Measurements from ENCODE around the gene CBX5. TPM values are rescaled to one million over a fixed set of nuclear protein-coding genes. Genes with fewer than 3 reads are reported as not detected.

The CBX5 gene
- total RNA-seq, 1 experiment from 2014 or later: 130 TPM

- H3K4me1 ChIP-seq (ENCODE audit: control insufficient read depth, insufficient read depth, low read length): no peaks in the 10 kb centered on the region; the same call in 1 of the 2 replicates
- no peak overlapping the region for H3K4me3 ChIP-seq (ENCODE audit: low read depth in 2 of 2, low read length in 2 of 2)
- DNase-seq (ENCODE audit: low read depth, low spot score) (no peak), ATAC-seq (no peak)
- intact Hi-C loops (cut with micrococcal nuclease; ENCODE audit: unreplicated experiment): no loop called here
- in situ Hi-C loops (cut with HindIII; ENCODE audit: low pct_unique_long_range_greater_than_20kb, low sequenced_read_pairs): no loop called here
- H3K36me3 ChIP-seq (ENCODE audit: control insufficient read depth, insufficient read depth, low read length): no peaks in the 10 kb centered on the region
- ChIA-PET POLR2A (no interaction called here), CTCF (no interaction called here)
- no peak overlapping the region for H3K27ac ChIP-seq (ENCODE audit: low read length)
- TF ChIP-seq SIN3A (IDR thresholded peaks at IDR 0.05; ENCODE audit: borderline replicate concordance, insufficient read depth, low read depth, low read length) (no peak), REST (IDR thresholded peaks at IDR 0.05; ENCODE audit: insufficient read depth in 1 of 2, low read depth in 2 of 2, low read length in 1 of 2) (no peak)
- no peaks in the 10 kb centered on the region for H3K9me3 ChIP-seq (ENCODE audit: control insufficient read depth, insufficient read depth, low read depth, low read length)
- no peaks in the 10 kb centered on the region for H3K27me3 ChIP-seq (ENCODE audit: control insufficient read depth, insufficient read depth, low read length)
- no TSS peak for BruUV-seq (replicated peaks)
Measured at GRCh38 chr12:54222609-54223008, 57.3 kb downstream of the CBX5 start.

GRCh38 chr12:54221402-54221984 is 58.4 kb downstream of the CBX5 start:
- BruUV-seq (replicated peaks): no TSS peak

More at GRCh38 chr12:54221402-54221984, 58.4 kb downstream of the CBX5 start:
- no peak overlapping the region for H3K4me3 ChIP-seq (ENCODE audit: low read depth in 2 of 2, low read length in 2 of 2)
- ChIA-PET CTCF (interaction anchor here (0.5 kb wide), 1 partner anchor 39 kb away, joined by 4 read pairs; no protein-coding TSS in a partner anchor), POLR2A (no interaction called here)
- no peak for ATAC-seq
- no peaks in the 10 kb centered on the region for H3K9me3 ChIP-seq (ENCODE audit: control insufficient read depth, insufficient read depth, low read depth, low read length)
- H3K27me3 ChIP-seq (ENCODE audit: control insufficient read depth, insufficient read depth, low read length): no peaks in the 10 kb centered on the region
- peaks cover 4% of the 10 kb centered on the region; the same call in 1 of the 2 replicates for H3K4me1 ChIP-seq (ENCODE audit: control insufficient read depth, insufficient read depth, low read length)
- in situ Hi-C loops (cut with HindIII; ENCODE audit: low pct_unique_long_range_greater_than_20kb, low sequenced_read_pairs): no loop called here
- TF ChIP-seq CTCF (IDR thresholded peaks at IDR 0.05) (no peak), POLR2AphosphoS5 (IDR thresholded peaks at IDR 0.05; ENCODE audit: low read depth, low read length) (no peak), TCF7L2 (IDR thresholded peaks at IDR 0.05; ENCODE audit: low read depth, low read length) (no peak), SIN3A (IDR thresholded peaks at IDR 0.05; ENCODE audit: borderline replicate concordance, insufficient read depth, low read depth, low read length) (no peak), REST (IDR thresholded peaks at IDR 0.05; ENCODE audit: insufficient read depth in 1 of 2, low read depth in 2 of 2, low read length in 1 of 2) (no peak)
- no peaks in the 10 kb centered on the region for H3K36me3 ChIP-seq (ENCODE audit: control insufficient read depth, insufficient read depth, low read length)
- no peak for DNase-seq (ENCODE audit: low read depth, low spot score)
- intact Hi-C loops (cut with micrococcal nuclease; ENCODE audit: unreplicated experiment): loop anchor here (2.0 kb wide), 1 partner anchor 139 kb away; no protein-coding TSS in a partner anchor
- H3K27ac ChIP-seq (ENCODE audit: low read length): no peak overlapping the region
